CD4-positive, CD25-positive, alpha-beta regulatory T cell (primary cell): Measurements from ENCODE around the gene GLCE. TPM values are rescaled to one million over a fixed set of nuclear protein-coding genes. Genes with fewer than 3 reads are reported as not detected.

Experiments used
- ATAC-seq, 2 donors: fragments of 150-1000 bp; cut with Tn5 transposase; one replicate each; pipeline ENCODE4 v1.10.0; 2021; ENCODE audit warnings: low read depth in 2 of 2, moderate number of reproducible peaks in 2 of 2, moderate library complexity in 1 of 2
- DNase-seq, 3 donors: peaks; one replicate each; pipeline versions ENCODE4 v3.0.0 to v3.0.0-alpha.2; 2012 to 2022; ENCODE audit warnings: mixed read lengths in 1 of 3
- H3K27ac ChIP-seq: one replicate; pipeline ENCODE4 v1.7.0; 2013; ENCODE audit warnings: mild to moderate bottlenecking, low read length; ENCODE audit not compliant: insufficient read depth, poor library complexity, severe bottlenecking
- H3K27me3 ChIP-seq: one replicate; pipeline ENCODE4 v1.7.0; 2013; ENCODE audit warnings: low read length; ENCODE audit not compliant: control insufficient read depth, insufficient read depth
- H3K36me3 ChIP-seq: one replicate; pipeline ENCODE4 v1.7.0; 2013; ENCODE audit warnings: mild to moderate bottlenecking, low read length, moderate library complexity; ENCODE audit not compliant: control insufficient read depth, insufficient read depth
- H3K4me1 ChIP-seq: 2 replicates; pipeline ENCODE4 v1.7.0; 2013; ENCODE audit warnings: mild to moderate bottlenecking, low read length; ENCODE audit not compliant: insufficient read depth, control insufficient read depth, poor library complexity, severe bottlenecking
- H3K4me3 ChIP-seq: one replicate; pipeline ENCODE4 v1.7.0; 2013; ENCODE audit warnings: low read depth, mild to moderate bottlenecking, low read length, moderate library complexity
- H3K9me3 ChIP-seq, 2 experiments: 1 replicate in 1 of 2; 2 replicates in 1 of 2; pipeline ENCODE4 v1.7.0; 2013; ENCODE audit warnings: low read length in 2 of 2, mild to moderate bottlenecking in 1 of 2, moderate library complexity in 1 of 2; ENCODE audit not compliant: control insufficient read depth in 2 of 2
- H3K27ac Mint-ChIP-seq, 3 donors: one replicate each; pipeline ENCODE4 v1.8.0; 2020 to 2022; ENCODE audit warnings: mild to moderate bottlenecking in 3 of 3, mixed read lengths in 3 of 3, moderate library complexity in 2 of 3
- H3K27me3 Mint-ChIP-seq: one replicate; pipeline ENCODE4 v1.8.0; 2022; ENCODE audit warnings: mild to moderate bottlenecking, mixed read lengths
- H3K36me3 Mint-ChIP-seq: one replicate; pipeline ENCODE4 v1.8.0; 2020; ENCODE audit warnings: mixed read lengths
- H3K4me1 Mint-ChIP-seq, 4 donors: one replicate each; pipeline ENCODE4 v1.8.0; 2020 to 2022; ENCODE audit warnings: mixed read lengths in 4 of 4, mild to moderate bottlenecking in 1 of 4
- H3K4me3 Mint-ChIP-seq, 4 donors: one replicate each; pipeline ENCODE4 v1.8.0; 2020 to 2022; ENCODE audit warnings: mild to moderate bottlenecking in 4 of 4, mixed read lengths in 4 of 4, moderate library complexity in 3 of 4
- H3K9me3 Mint-ChIP-seq, 7 donors: one replicate each; pipeline ENCODE4 v1.8.0; 2020 to 2022; ENCODE audit warnings: mixed read lengths in 7 of 7, mild to moderate bottlenecking in 3 of 7, moderate library complexity in 2 of 7
- polyA plus RNA-seq, 4 donors: library from polyadenylated mRNA; unstranded; fragments of 300-500 nt; fragmentation: Illumina TruSeq; gene quantifications; one replicate each; pipeline ENCODE4 v1.2.3, GENCODE V29; 2021
- total RNA-seq: library from RNA; stranded (reverse); gene quantifications from one replicate; pipeline ENCODE4 v1.2.3, GENCODE V29; 2022

The GLCE gene
- total and polyA plus RNA-seq, 5 donors from 2014 or later: 12.7 to 23.4 (median 17.3) TPM

DNA sequence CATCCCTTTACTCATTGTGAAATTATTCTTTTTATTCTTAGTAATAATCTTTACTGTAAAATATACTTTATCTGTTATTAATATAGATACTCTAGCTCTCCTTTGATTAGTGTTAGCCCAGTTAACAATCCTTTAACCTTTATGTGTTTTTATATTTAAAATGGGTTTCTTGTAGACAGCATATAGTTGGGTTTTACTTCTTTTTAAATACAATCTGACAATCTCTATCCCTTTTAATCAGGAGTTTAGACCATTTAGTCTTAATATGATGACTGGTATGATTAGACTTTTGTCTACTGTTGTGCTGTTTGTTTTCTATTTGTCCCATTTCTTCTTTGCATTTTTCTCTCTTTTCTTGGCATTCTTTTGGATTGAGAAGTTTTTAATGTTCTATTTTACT, 30.1 kb downstream of the GLCE start:
- DNase-seq: no peak
- no peak overlapping the region for H3K27ac Mint-ChIP-seq
- Histone ChIP-seq H3K4me1 (peaks cover 3% of the 10 kb centered on the region), H3K36me3 (peaks cover 4% of the 10 kb centered on the region), H3K27me3 (no peaks in the 10 kb centered on the region), H3K4me3 (no peak overlapping the region), H3K9me3 (peaks cover 0 to 11% of the 10 kb centered on the region in 2 experiments), H3K27ac (no peak overlapping the region)
- peaks cover 18% of the 10 kb centered on the region for H3K36me3 Mint-ChIP-seq
- ATAC-seq: no peak
- peaks cover 0 to 13% (median 4%) of the 10 kb centered on the region in 7 donors for H3K9me3 Mint-ChIP-seq
- H3K27me3 Mint-ChIP-seq: no peaks in the 10 kb centered on the region
- no peak overlapping the region for H3K4me3 Mint-ChIP-seq
- H3K4me1 Mint-ChIP-seq: peaks cover 23 to 35% (median 30%) of the 10 kb centered on the region in 4 donors

GRCh38 chr15:69194025-69194827, 33.8 kb downstream of the GLCE start:
- H3K27me3 Mint-ChIP-seq: no peaks in the 10 kb centered on the region
- peaks cover 3% of the 10 kb centered on the region for H3K4me1 ChIP-seq
- H3K9me3 ChIP-seq: peaks cover 0 to 11% of the 10 kb centered on the region in 2 experiments
- peaks cover 11% of the 10 kb centered on the region for H3K36me3 ChIP-seq
- no peak overlapping the region for H3K4me3 ChIP-seq
- no peaks in the 10 kb centered on the region for H3K27me3 ChIP-seq
- H3K4me1 Mint-ChIP-seq: peaks cover 24 to 41% (median 31%) of the 10 kb centered on the region in 4 donors
- H3K36me3 Mint-ChIP-seq: peaks cover 28% of the 10 kb centered on the region
- H3K27ac Mint-ChIP-seq: no peak overlapping the region
- ATAC-seq (no peak), DNase-seq (no peak)
- no peak overlapping the region for H3K4me3 Mint-ChIP-seq
- no peak overlapping the region for H3K27ac ChIP-seq
- peaks cover 0 to 9% (median 5%) of the 10 kb centered on the region in 7 donors for H3K9me3 Mint-ChIP-seq

- Mint-ChIP-seq H3K9me3 (peaks cover 0 to 9% (median 5%) of the 10 kb centered on the region in 7 donors), H3K27ac (peak overlapping the region in 1 of 3 donors; percentile 5)
Measured at GRCh38 chr15:69194854-69195253, 34.4 kb downstream of the GLCE start.

DNA sequence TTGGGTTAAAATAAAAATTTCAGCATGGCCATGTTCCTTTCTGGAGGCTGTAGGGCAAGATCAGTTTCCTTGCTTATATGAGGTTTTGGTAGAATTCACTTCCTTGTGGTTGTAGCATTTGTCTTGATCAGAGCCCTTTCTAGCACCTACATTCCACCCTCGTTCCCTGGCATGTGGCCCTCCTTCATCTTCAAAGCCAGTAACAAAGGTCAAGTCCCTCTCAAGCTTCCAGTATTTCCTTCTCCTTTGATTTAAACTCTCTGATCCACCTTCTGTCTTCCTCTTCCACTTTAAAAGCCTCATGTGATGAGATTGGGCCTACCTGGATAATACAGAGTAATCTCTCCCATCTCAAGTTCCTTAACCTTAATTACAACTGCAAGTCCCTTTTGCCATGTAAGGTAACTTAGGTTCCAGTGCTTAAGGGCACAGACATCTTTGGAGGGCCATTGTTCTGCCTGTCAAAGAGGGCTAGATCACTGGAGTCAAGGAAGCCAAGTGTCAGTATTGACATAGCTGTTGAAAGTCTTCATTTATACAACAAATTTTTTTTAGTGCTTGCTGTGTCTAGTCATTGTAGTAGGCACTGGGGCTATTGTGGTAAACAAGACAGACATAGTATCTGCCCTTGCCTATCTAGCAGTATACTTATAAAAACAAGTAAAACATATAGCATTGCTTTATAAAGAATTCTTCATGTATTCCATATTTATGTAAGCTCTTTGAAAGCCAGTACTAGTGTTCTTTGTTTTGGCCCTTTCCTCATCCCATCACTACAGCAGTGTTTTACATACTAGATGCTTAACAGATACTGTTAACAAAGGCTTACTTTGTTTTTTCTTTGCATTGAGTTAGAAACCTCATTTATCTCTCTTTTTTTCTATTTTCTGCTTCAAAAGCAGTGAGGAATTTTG, 40.7 kb downstream of the GLCE start:
- H3K27ac ChIP-seq: no peak overlapping the region
- no peaks in the 10 kb centered on the region for H3K9me3 ChIP-seq
- no peak overlapping the region for H3K4me3 ChIP-seq
- H3K4me1 ChIP-seq: no peaks in the 10 kb centered on the region
- peaks cover 9% of the 10 kb centered on the region for H3K36me3 ChIP-seq
- Mint-ChIP-seq H3K36me3 (peaks cover 10% of the 10 kb centered on the region), H3K27me3 (no peaks in the 10 kb centered on the region), H3K27ac (no peak overlapping the region), H3K9me3 (peaks cover 0 to 2% (median 0%) of the 10 kb centered on the region in 7 donors), H3K4me1 (peaks cover 3 to 9% (median 7%) of the 10 kb centered on the region in 4 donors), H3K4me3 (no peak overlapping the region)
- ATAC-seq (no peak), DNase-seq (no peak)
- no peaks in the 10 kb centered on the region for H3K27me3 ChIP-seq

More at GRCh38 chr15:69194854-69195253, 34.4 kb downstream of the GLCE start:
- Mint-ChIP-seq H3K4me3 (no peak overlapping the region), H3K4me1 (peaks cover 24 to 40% (median 30%) of the 10 kb centered on the region in 4 donors), H3K27me3 (no peaks in the 10 kb centered on the region), H3K36me3 (peaks cover 23% of the 10 kb centered on the region)
- ATAC-seq (no peak), DNase-seq (no peak)
- H3K4me3 ChIP-seq: no peak overlapping the region
- no peaks in the 10 kb centered on the region for H3K27me3 ChIP-seq
- H3K9me3 ChIP-seq: peaks cover 0 to 11% of the 10 kb centered on the region in 2 experiments
- H3K4me1 ChIP-seq: peaks cover 3% of the 10 kb centered on the region
- H3K27ac ChIP-seq: no peak overlapping the region
- peaks cover 11% of the 10 kb centered on the region for H3K36me3 ChIP-seq

DNA sequence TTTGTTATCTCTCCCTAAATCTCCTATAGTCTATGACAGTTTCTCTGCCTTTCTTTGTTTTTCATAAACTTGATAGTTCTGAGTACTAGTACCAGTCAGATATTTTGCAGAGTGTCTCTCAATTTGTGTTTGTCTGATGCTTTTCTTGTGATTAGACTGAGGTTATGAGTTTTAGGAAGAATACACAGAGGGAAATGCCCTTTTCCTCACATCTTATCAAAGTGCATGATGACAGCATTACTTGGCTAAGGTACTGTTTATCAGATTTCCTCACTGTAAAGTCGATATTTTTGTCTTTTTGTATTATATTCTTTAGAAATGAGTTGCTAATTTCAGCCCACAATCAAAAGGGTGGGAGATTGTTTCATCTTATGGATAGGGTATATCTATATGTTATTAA, 45.6 kb downstream of the GLCE start:
- no peaks in the 10 kb centered on the region for H3K27me3 ChIP-seq
- Mint-ChIP-seq H3K9me3 (peaks cover 0 to 2% (median 0%) of the 10 kb centered on the region in 7 donors), H3K27me3 (no peaks in the 10 kb centered on the region), H3K27ac (no peak overlapping the region), H3K4me1 (peaks cover 4 to 22% (median 17%) of the 10 kb centered on the region in 4 donors), H3K36me3 (peaks cover 7% of the 10 kb centered on the region), H3K4me3 (no peak overlapping the region)
- no peaks in the 10 kb centered on the region for H3K36me3 ChIP-seq
- DNase-seq (no peak), ATAC-seq (no peak)
- no peaks in the 10 kb centered on the region for H3K4me1 ChIP-seq
- H3K27ac ChIP-seq: no peak overlapping the region
- H3K9me3 ChIP-seq: no peaks in the 10 kb centered on the region
- H3K4me3 ChIP-seq: no peak overlapping the region

GRCh38 chr15:69209661-69210060, 49.2 kb downstream of the GLCE start:
- no peak overlapping the region for H3K27ac Mint-ChIP-seq
- H3K9me3 Mint-ChIP-seq: peaks cover 0 to 2% (median 0%) of the 10 kb centered on the region in 7 donors
- no peak overlapping the region for H3K27ac ChIP-seq
- H3K4me1 Mint-ChIP-seq: peaks cover 4 to 17% (median 12%) of the 10 kb centered on the region in 4 donors
- peaks cover 15% of the 10 kb centered on the region for H3K36me3 Mint-ChIP-seq
- H3K4me3 Mint-ChIP-seq: no peak overlapping the region
- H3K27me3 Mint-ChIP-seq: no peaks in the 10 kb centered on the region
- H3K4me3 ChIP-seq: no peak overlapping the region
- H3K9me3 ChIP-seq: no peaks in the 10 kb centered on the region
- DNase-seq (peak in 1 of 3 donors; percentile 17), ATAC-seq (peak in 1 of 2 donors; percentile 31)
- peaks cover 1% of the 10 kb centered on the region for H3K36me3 ChIP-seq
- no peaks in the 10 kb centered on the region for H3K4me1 ChIP-seq
- no peaks in the 10 kb centered on the region for H3K27me3 ChIP-seq

DNA sequence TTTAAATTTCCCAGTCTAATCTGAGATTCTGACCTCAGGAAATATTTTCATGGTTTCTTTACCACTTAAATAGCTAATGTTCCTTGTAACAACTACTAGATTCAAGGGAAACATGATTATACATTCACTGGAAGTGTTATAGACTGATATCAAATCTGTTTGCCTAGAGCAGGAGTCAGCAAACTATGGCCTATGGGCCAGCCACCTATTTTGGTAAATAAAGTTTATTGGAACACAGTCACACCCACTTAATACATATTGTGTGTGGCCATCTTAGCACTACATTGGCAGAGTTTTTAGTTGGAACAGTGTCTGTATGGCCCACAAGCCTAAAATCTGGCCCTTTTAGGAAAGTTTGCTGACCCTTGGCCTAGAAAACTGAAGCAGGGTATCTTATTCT, 50.1 kb downstream of the GLCE start:
- Histone ChIP-seq H3K36me3 (peaks cover 2% of the 10 kb centered on the region), H3K4me1 (no peaks in the 10 kb centered on the region), H3K9me3 (no peaks in the 10 kb centered on the region), H3K27ac (no peak overlapping the region), H3K4me3 (no peak overlapping the region), H3K27me3 (no peaks in the 10 kb centered on the region)
- Mint-ChIP-seq H3K4me3 (no peak overlapping the region), H3K27me3 (no peaks in the 10 kb centered on the region), H3K27ac (no peak overlapping the region), H3K36me3 (peaks cover 19% of the 10 kb centered on the region), H3K9me3 (peaks cover 0 to 2% (median 0%) of the 10 kb centered on the region in 7 donors), H3K4me1 (peaks cover 4 to 17% (median 12%) of the 10 kb centered on the region in 4 donors)
- DNase-seq: no peak
- no peak for ATAC-seq
